Mesenchymal stem cell (in vitro differentiated cells and primary cell): ENCODE measurements around the gene AANAT.

Source experiments
- DNase-seq: peaks from one replicate; pipeline ENCODE4 v3.0.0-alpha.2; 2013
- H2AFZ ChIP-seq: one replicate; pipeline ENCODE4 v1.6.1; 2013; ENCODE audit warnings: low read depth, mild to moderate bottlenecking, control low read depth, inconsistent platforms, low read length, moderate library complexity
- H2AK5ac ChIP-seq: 2 replicates; pipeline ENCODE4 v1.6.1; 2013; ENCODE audit warnings: low read length, moderate library complexity, mild to moderate bottlenecking, inconsistent platforms; ENCODE audit not compliant: severe bottlenecking
- H2BK120ac ChIP-seq: one replicate; pipeline ENCODE4 v1.6.1; 2013; ENCODE audit warnings: low read depth, mild to moderate bottlenecking, inconsistent platforms, low read length, moderate library complexity
- H2BK12ac ChIP-seq, 2 experiments: one replicate each; pipeline ENCODE4 v1.6.1; 2013; ENCODE audit warnings: inconsistent platforms in 2 of 2, low read length in 2 of 2, mild to moderate bottlenecking in 2 of 2, moderate library complexity in 2 of 2, control low read depth in 1 of 2
- H2BK15ac ChIP-seq: one replicate; pipeline ENCODE4 v1.6.1; 2013; ENCODE audit warnings: mild to moderate bottlenecking, low read depth, inconsistent platforms; ENCODE audit not compliant: poor library complexity, severe bottlenecking
- H2BK5ac ChIP-seq: 2 replicates; pipeline ENCODE4 v1.6.1; 2013; ENCODE audit warnings: low read depth, mild to moderate bottlenecking, low read length, control low read depth, inconsistent platforms; ENCODE audit not compliant: poor library complexity, severe bottlenecking
- H3K14ac ChIP-seq, 2 experiments: one replicate each; pipeline ENCODE4 v1.6.1; 2013; ENCODE audit warnings: inconsistent platforms in 2 of 2, low read length in 2 of 2, control low read depth in 1 of 2, mild to moderate bottlenecking in 1 of 2, moderate library complexity in 1 of 2
- H3K18ac ChIP-seq, 2 experiments: one replicate each; pipeline ENCODE4 v1.6.1; 2013; ENCODE audit warnings: inconsistent platforms in 2 of 2, low read length in 2 of 2, control low read depth in 1 of 2, low read depth in 1 of 2, mild to moderate bottlenecking in 1 of 2
- H3K23ac ChIP-seq, 2 experiments: one replicate each; pipeline ENCODE4 v1.6.1; 2013; ENCODE audit warnings: inconsistent platforms in 2 of 2, low read length in 2 of 2, mild to moderate bottlenecking in 2 of 2, moderate library complexity in 2 of 2, control low read depth in 1 of 2
- H3K27ac ChIP-seq: 2 replicates; pipeline ENCODE4 v1.5.1; 2013; ENCODE audit warnings: mild to moderate bottlenecking, moderate library complexity, low read length, control low read depth, inconsistent platforms; ENCODE audit not compliant: poor library complexity, severe bottlenecking
- H3K27me3 ChIP-seq, 2 experiments: 2 replicates each; pipeline versions ENCODE4 v1.6.1 to v1.7.0; 2013; ENCODE audit warnings: low read length in 2 of 2, mild to moderate bottlenecking in 2 of 2, moderate library complexity in 2 of 2, control low read depth in 1 of 2, inconsistent platforms in 1 of 2; ENCODE audit not compliant: control insufficient read depth in 1 of 2, insufficient read depth in 1 of 2
- H3K36me3 ChIP-seq, 2 experiments: 2 replicates each; pipeline versions ENCODE4 v1.6.1 to v1.7.0; 2013; ENCODE audit warnings: low read length in 2 of 2, control low read depth in 1 of 2, inconsistent platforms in 1 of 2, low read depth in 1 of 2, mild to moderate bottlenecking in 1 of 2; ENCODE audit not compliant: insufficient read depth in 2 of 2, control insufficient read depth in 1 of 2
- H3K4ac ChIP-seq, 2 experiments: one replicate each; pipeline ENCODE4 v1.6.1; 2013; ENCODE audit warnings: inconsistent platforms in 2 of 2, low read length in 2 of 2, mild to moderate bottlenecking in 2 of 2, moderate library complexity in 2 of 2, control low read depth in 1 of 2, low read depth in 1 of 2
- H3K4me1 ChIP-seq: 2 replicates; pipeline ENCODE4 v1.6.1; 2013; ENCODE audit warnings: low read depth, low read length, control low read depth; ENCODE audit not compliant: control insufficient read depth, insufficient read depth
- H3K4me2 ChIP-seq: 2 replicates; pipeline ENCODE4 v1.6.1; 2013; ENCODE audit warnings: low read length, mild to moderate bottlenecking, inconsistent platforms; ENCODE audit not compliant: poor library complexity, severe bottlenecking
- H3K4me3 ChIP-seq, 2 experiments: 2 replicates each; pipeline versions ENCODE4 v1.5.1 to v1.7.0; 2013; ENCODE audit warnings: low read length in 2 of 2, mild to moderate bottlenecking in 2 of 2, control low read depth in 1 of 2, low read depth in 1 of 2; ENCODE audit not compliant: insufficient read depth in 1 of 2
- H3K79me1 ChIP-seq: replicated peaks from 2 replicates; pipeline ENCODE4 v1.6.1; 2013; ENCODE audit warnings: mild to moderate bottlenecking, control low read depth, low read length, inconsistent platforms; ENCODE audit not compliant: poor library complexity, severe bottlenecking
- H3K9ac ChIP-seq: 2 replicates; pipeline ENCODE4 v1.7.0; 2013; ENCODE audit warnings: mild to moderate bottlenecking, low read length, moderate library complexity
- H3K9me3 ChIP-seq: 2 replicates; pipeline ENCODE4 v1.7.0; 2013; ENCODE audit warnings: mild to moderate bottlenecking, low read length; ENCODE audit not compliant: control insufficient read depth
- H4K8ac ChIP-seq: one replicate; pipeline ENCODE4 v1.6.1; 2013; ENCODE audit warnings: inconsistent platforms, mild to moderate bottlenecking, low read length, moderate library complexity
- H4K91ac ChIP-seq: one replicate; pipeline ENCODE4 v1.6.1; 2013; ENCODE audit warnings: mild to moderate bottlenecking, low read length, inconsistent platforms
- WGBS: methylation state at CpG from one replicate; pipeline ENCODE4 v1.1.7; 2013; ENCODE audit warnings: mixed read lengths; 5-methylcytosine and 5-hydroxymethylcytosine counted together

AANAT gene

GRCh38 chr17:76458580-76459490, 8.6 kb upstream of the AANAT start:
- Histone ChIP-seq H3K79me1 (no peaks in the 10 kb centered on the region), H2BK120ac (no peak overlapping the region), H3K27ac (no peak overlapping the region), H3K27me3 (peaks cover 0 to 31% of the 10 kb centered on the region in 2 experiments), H3K9ac (no peak overlapping the region), H3K36me3 (no peaks in the 10 kb centered on the region), H2AK5ac (no peak overlapping the region), H4K8ac (no peak overlapping the region), H3K4ac (no peak overlapping the region), H3K4me2 (no peak overlapping the region), H3K18ac (no peak overlapping the region), H3K4me1 (peaks cover 2% of the 10 kb centered on the region), H2BK5ac (no peak overlapping the region), H4K91ac (no peak overlapping the region), H2BK15ac (no peak overlapping the region), H3K4me3 (no peak overlapping the region), H3K23ac (no peak overlapping the region), H3K9me3 (no peaks in the 10 kb centered on the region), H2AFZ (no peak overlapping the region), H2BK12ac (no peak overlapping the region), H3K14ac (no peak overlapping the region)
- DNase-seq: peak; percentile 66
- 40% methylated on average over 9 of the region's 9 CpGs for WGBS

GRCh38 chr17:76459674-76460073, 7.7 kb upstream of the AANAT start:
- Histone ChIP-seq H4K91ac (no peak overlapping the region), H2AFZ (no peak overlapping the region), H2AK5ac (no peak overlapping the region), H3K18ac (no peak overlapping the region), H3K14ac (no peak overlapping the region), H3K4me1 (peaks cover 2% of the 10 kb centered on the region), H3K27ac (no peak overlapping the region), H3K4ac (no peak overlapping the region), H2BK5ac (no peak overlapping the region), H3K4me2 (no peak overlapping the region), H4K8ac (no peak overlapping the region), H3K4me3 (no peak overlapping the region), H3K79me1 (no peaks in the 10 kb centered on the region), H2BK12ac (no peak overlapping the region), H3K9ac (no peak overlapping the region), H2BK120ac (no peak overlapping the region), H3K27me3 (peaks cover 0 to 31% of the 10 kb centered on the region in 2 experiments), H3K9me3 (no peaks in the 10 kb centered on the region), H3K36me3 (no peaks in the 10 kb centered on the region), H2BK15ac (no peak overlapping the region), H3K23ac (no peak overlapping the region)
- WGBS: 65% methylated on average over 4 of the region's 4 CpGs
- no peak for DNase-seq

GRCh38 chr17:76461765-76462555, 5.4 kb upstream of the AANAT start:
- Histone ChIP-seq H3K23ac (no peak overlapping the region), H3K79me1 (no peaks in the 10 kb centered on the region), H2BK120ac (no peak overlapping the region), H3K4ac (no peak overlapping the region), H3K27ac (no peak overlapping the region), H3K4me3 (no peak overlapping the region), H2BK12ac (no peak overlapping the region), H3K9me3 (no peaks in the 10 kb centered on the region), H3K4me1 (peaks cover 9% of the 10 kb centered on the region), H4K91ac (no peak overlapping the region), H3K36me3 (no peaks in the 10 kb centered on the region), H2AFZ (no peak overlapping the region), H4K8ac (no peak overlapping the region), H2AK5ac (no peak overlapping the region), H3K9ac (no peak overlapping the region), H3K18ac (no peak overlapping the region), H3K14ac (no peak overlapping the region), H2BK5ac (no peak overlapping the region), H2BK15ac (no peak overlapping the region), H3K27me3 (peaks cover 0 to 36% of the 10 kb centered on the region in 2 experiments), H3K4me2 (no peak overlapping the region)
- DNase-seq: peak; percentile 27
- 80% methylated on average over 11 of the region's 11 CpGs for WGBS
